Dedifferentiated amniotic fluid mesenchymal stem cell (primary cell): ENCODE results near the gene CELSR1.
"Not testable (repeated sequence)": the region's sequence is repeated elsewhere in the genome, so short reads cannot be mapped to it uniquely, and the experiment has no call there.

ENCODE experiments used
- DNase-seq: peaks from one replicate; pipeline ENCODE4 v3.0.0-alpha.2; 2016; ENCODE audit errors: extremely low spot score

The CELSR1 gene

DNA sequence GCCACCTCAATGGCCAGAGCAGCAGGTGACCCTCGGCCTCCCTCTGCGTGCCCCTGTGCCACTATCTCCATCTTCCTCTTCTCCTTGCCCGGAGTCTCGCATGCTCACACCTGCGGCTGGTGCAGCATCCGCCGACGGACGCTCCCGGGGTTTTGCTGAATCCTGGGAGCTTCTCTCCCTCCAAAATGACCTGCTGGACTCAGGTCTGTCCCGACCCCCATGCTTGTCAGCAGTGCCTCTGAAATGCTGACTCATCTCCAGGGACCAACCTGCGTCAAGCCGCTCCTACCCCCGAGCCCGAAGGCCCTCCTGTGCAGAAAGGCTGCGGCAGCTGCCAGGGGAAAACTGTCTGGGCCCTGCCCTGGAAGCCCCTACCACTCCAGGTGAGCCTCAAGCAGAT lies 58.4 kb downstream of the CELSR1 start:
- DNase-seq: no peak

DNA sequence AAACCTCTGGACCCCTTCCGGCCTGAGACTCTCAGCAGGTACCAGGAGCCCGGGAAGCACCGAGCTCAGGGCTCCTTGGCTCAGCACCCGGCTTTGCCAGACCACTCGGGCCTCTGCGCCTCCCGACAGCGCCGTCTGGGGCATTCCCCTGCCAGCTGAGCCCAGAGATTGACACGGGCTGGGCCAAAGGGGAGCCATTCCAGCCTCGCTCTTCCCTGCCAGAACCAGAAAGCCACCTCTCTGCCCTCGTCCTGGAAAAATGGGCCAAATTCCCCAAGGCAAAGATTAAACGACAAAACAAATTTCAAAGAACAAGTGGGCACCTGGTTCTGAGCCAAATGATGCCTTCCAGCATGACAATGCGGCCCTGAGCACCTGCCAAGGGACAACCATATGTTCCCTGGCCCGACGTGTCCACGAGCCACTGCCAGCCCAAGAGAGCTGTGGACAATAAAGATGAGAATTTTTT lies 59.3 kb downstream of the CELSR1 start:
- no peak for DNase-seq

DNA sequence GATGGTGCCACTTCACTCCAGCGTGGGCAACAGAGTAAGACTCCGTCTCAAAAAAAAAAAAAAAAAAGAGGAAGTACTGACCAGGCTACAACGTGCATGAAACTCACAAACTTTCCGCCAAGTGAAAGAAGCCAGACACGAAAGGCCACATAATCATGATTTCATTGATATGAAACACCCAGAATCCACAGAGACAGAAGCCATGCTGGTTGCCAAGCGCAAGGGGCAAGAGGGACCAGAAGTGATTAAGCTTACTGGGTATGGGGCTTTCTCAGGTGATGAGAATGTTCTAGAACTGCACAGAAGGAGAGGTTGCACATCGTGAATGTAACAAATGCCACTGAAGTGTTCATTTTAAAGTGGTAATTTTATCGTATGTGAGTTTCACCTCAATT lies 60.9 kb downstream of the CELSR1 start:
- no peak for DNase-seq

DNA sequence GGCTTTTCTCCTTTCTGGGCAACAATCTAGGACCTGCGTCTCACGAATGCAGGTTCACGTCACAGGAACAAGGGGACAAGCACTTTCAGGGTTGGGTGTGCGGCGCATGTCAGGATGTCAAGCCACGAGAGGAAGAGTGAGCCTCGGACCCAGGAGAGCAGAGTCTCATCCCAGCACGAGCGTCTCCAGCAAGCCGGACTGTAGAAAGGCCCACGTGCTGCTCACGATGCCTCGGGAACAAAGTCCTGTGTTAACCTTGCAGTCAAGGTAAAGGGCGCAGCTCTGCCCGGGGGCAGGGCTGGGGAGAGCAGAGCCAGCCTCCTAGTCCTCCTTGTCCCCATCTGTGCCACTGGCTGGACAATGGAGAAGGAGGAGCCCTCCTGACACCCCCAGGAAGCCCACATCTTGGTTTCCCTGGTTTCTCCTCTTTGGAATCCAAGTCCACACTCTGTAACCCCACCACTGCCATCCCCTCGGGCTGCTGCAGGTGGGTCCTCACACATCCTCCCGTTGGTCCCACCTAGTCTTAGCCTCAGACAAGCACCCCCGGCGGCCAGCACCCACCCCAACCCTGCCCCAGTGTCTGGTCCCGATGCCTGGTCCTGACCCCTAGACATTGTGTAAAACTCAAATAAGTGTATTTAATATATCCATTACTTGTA lies 63.4 kb downstream of the CELSR1 start:
- DNase-seq: no peak

DNA sequence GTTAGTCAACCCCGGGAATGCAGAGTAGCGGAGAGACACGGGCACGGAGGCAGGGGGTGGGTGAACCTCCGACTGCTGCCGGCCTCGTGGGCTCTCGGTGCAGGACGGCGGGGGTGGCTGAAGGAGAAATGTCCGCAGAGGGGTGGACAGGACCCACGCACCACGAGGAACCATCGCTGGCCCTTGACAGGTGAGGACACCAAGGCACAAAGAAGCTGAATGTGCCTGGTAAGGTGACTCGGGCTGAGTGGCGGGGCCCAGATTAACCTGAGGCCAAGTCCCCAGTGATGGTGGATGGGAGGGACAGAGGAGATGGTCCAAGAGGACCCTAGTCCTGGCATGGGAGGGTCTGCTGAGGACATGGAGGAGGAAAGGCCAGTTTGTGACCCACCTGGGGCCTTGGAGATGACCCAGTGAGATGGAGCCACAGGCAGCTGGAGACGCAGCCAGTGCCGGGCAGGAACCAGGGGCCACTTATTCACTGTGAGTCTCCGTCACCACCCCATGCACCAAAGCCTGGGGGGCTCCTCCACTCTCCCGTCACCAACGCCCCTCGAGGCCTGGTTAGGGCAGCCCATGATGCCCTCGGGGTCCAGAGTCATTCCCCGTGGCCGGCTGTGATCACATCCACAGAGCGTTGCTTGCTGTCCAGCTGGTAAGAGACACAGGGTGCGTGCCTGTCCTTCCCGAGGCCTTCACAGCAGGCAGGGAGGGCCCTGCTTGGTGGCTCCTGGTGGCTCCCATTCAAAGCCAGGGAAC lies 64.2 kb downstream of the CELSR1 start:
- DNase-seq: no peak

DNA sequence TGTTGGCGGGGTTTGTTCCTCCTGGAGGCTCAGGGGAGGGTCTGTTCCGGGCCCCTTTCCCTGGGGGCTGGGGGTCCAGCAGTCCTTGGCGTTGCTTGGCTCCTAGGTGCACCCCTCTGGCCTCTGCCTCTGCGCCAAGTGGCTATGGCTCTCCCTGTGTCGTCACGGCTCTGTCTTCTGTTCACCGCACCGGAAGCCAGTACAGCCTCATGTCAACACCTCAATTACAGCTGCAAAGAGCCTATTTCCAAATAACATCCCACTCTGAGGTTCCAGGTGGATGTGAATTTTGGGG lies 64.8 kb downstream of the CELSR1 start:
- DNase-seq: no peak

DNA sequence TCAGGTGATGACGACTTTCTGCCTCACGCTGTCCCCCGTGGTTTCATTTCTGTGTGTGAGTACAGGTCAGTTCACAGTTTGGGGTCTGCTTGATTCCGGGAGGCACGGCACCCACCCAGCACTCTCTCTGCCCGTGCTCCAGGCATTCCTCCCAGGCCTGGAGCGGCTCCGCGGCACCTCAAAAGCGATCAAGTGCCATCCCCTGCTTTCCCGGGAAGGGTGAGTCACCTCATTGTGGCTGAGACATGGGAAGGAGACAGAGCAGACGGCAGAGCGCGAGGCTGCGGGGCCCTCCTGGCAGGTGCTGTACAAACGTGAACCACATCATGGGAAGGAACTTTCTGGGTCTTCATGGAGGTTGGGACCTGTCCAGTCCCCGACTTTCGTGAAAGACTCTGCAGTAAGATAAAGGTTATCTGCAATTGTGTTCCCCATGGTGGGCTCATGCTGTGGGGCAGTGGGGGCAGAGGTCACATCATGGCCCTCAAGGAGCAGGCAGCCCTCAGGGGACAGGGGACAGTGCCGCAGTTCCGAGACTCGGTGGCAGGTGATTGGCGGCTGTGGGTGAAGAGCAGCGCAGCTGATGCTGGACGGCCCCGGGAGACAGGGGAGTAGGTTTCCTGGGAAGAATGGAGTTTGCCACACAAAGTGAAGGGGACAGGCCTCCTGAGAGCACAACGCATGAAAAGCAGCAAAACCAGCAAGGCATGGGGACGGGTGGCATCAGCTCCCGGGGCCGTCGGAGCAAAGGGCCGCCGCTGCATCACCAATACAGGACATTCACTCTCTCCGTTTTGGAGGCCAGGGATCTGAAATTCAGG lies 65.3 kb downstream of the CELSR1 start:
- no peak for DNase-seq

DNA sequence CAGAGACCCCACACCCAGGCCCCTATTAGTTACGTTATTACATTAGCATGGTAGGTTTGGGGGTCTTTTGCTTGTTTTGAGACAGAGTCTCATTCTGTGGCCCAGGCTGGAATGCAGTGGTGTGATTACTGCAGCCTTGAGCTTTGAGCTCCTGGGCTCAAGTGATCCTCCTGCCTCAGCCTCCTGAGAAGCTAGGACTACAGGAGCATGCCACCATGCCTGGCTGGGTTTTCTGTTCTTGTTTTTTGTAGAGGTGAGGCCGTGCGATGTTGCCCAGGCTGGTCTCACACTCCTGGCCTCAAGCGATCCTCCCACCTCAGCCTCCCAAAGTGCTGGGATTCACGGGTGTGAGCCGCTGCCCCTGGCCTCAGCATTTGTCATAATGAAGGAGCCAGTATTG lies 66.1 kb downstream of the CELSR1 start:
- not testable (repeated sequence) for DNase-seq

DNA sequence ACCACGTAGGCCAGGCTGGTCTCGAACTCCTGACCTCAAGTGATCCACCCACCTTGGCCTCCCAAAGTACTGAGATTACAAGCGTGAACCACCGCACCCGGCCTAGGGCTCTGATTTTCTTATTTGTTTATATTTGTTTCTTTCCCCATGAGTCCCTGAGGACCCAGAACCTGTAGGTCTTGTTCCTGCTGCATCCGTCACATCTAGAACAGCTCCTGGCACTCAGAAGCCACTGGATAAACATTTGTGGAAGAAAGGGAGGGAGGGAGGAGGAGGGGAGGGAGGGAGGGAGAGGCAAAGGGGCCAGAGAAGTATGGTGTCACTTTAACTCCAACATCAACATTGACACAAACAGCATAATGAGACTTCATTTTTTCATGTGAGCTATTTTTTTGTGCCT lies 67.7 kb downstream of the CELSR1 start:
- DNase-seq: no peak

DNA sequence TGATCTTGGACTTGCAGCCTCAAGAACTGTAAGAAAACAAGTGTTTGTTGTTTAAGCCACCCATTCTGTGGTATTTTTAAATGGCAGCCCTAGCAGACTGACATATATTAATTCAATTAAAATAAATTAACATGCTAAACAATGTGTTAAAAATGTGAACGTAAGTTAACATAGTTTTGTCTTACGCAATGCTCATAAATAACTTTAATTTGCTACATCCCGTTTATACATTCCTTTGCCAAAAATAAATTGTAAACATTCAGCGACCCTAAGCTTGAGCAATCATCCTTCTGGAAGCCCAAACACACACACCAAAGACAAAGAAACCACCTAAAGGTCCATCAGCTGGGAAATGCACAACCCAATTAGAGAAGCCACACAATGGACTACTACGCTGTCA lies 70.4 kb downstream of the CELSR1 start:
- DNase-seq: no peak

DNA sequence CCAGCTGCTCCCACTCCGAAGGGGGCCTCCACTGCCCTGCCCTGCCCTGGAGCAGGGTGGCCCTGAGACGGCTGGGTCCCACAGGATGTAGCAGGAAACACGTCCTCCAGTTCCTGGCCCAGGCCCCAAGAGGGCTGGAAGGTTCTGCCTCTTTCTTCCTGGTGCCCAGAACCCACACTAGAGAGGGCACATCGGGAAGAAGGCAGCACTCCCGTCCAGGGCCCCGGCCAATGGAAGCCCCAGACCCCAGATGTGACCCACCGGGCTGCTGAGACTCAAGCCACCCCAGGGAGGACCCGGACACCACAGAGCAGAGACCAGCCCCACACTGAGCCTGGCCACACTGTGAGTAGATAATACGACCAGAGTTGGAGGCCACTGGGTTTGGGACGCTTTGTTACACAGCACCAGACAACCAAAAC lies 71.2 kb downstream of the CELSR1 start:
- no peak for DNase-seq

DNA sequence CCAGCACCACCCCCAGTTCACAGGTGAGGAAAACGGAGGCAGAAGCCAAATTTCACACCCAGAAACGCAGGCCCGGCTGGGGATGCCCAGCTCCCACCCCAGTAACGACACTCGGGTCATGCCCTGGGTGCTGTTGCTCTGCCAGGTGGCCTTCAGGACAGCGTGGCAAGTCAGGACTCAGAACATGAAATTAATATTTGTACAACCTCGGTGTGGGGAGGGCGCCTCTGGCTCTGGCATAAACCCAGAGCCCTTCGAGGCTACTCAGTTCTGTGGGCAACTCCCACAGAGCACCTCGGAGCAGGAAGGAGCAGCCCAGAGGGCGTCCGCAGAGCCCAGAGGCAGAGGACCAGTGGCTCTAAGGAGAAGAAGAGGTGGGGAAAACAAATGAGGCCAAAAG lies 71.6 kb downstream of the CELSR1 start:
- no peak for DNase-seq

DNA sequence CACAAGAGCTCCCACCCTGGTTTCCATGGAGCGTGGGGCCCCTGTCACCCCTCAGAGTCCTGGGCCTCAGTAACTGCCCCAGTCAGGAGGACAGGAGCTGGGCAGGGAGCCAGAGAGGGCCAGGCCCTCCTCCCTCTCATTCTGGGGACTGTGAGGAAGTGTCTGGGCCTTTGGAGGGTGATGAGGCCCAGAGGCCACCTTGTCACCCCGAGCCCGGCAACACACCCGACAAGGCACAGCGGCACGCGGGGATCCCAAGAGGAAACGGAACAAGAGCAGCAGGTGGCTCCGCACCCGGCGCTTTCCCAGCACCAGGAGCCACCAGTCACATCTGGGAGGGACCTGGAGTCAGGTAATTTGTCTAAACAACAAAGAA lies 72.1 kb downstream of the CELSR1 start:
- DNase-seq: no peak

DNA sequence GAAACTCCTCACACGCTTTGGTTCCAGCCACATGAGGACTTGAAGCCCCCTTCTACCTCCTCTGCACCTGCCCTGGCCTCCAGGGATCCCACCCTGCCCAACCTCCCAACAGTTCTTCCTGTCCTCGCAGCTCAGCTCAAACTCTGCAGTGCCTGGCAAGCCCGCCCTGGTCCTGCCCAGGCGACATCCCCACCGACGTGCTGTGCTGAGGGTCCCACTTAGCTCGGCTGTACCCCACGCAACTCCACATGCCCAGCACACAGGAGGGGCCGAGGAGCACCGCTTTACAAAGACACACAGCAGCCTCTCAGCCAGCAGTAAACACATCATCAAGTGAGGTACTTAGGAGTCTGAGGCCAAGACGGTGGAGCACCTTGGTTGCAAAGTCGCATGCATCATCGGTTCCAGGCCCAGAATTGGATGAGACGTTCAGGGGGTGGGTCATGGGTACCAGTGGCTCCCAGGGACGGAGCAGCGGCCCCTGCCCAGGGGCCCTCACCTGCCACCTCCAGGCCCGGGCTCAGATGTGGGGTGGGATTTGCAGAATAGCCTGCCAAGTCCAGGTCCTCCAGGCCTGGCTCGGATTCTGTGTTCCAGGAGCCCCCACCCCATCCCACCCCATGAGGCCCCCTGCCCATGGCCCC lies 72.6 kb downstream of the CELSR1 start:
- no peak for DNase-seq

DNA sequence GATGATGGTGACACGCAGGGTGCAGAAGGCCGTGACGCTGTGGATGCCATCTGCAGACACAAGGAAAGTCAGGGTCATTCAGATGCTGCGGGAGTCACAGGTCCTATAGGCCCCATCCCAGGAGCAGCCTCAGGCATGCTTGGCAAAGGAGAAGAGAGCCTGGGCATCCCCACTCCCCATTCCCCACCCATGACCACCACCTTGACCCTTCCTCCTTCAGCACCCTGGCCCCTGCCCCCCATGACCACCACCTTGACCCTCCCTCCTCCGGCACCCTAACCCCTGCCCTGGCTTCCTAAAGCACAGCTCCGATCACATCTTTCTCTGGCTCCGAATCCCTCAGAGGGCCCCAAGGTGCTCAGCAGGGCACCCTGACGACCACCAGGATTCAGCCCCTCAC lies 73.1 kb downstream of the CELSR1 start:
- no peak for DNase-seq

DNA sequence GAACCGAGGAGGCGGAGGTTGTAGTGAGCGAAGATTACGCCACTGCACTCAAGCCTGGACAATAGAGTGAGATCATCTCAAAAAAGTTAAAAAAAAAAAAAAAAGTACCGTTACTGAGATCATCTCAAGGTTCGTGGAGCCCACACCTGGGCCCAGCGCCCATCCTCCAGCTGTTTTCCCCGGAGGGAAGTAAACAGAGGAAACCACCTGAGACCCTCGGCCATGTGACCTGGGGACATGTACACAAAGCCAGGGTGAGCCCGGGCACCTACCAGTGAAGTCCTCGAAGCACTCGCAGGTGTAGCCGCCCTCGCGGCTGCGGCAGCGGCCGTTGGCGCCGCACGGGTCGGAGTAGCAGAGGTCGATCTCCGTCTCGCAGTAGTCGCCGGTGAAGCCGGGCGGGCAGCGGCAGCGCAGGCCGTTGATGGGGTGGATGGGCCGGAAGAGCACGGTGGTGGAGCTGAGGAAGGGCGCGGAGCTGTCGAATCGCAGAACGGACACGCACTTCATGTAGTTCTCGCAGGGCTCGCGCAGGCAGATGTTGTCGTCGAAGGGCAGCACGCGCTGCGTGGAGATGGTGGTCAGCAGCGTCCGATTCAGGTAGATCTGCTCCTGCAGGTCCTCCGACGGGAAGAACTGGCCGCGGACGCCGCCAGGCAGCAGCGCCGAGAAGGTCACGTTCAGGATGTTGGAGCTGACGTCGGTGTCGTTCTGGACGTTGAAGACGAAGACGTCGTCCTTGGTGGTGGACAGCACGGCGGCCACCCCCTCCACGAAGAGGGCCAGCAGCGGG lies 73.8 kb downstream of the CELSR1 start:
- DNase-seq: no peak

DNA sequence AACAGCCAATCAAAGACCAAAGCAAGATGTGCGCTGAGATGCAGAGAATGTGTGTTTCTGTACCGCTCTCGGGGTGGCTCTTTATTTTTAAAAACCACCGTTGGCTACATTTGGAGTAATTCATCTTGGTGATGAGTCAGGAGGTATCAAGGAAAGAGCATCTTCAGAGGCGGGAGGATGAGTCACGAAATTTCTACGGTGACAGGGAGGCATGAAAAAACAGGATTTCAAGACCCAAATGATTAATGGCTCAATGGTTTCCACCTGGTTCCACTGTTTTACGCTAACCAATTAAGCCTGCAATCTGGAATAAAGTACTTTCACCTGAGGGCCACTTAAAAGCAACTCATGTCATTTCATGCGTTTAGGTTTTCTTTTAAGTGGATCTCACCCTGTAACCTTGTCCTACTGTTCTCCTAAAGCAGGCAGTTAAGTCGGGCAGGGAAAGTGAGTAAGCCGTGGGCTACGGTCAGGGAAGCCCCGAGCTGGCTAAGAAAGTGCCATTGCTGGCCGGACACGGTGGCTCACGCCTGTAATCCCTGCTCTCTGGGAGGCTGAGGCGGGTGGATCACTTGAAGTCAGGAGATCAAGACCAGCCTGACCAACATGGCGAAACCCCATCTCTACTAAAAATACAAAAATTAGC lies 74.6 kb downstream of the CELSR1 start:
- DNase-seq: no peak

DNA sequence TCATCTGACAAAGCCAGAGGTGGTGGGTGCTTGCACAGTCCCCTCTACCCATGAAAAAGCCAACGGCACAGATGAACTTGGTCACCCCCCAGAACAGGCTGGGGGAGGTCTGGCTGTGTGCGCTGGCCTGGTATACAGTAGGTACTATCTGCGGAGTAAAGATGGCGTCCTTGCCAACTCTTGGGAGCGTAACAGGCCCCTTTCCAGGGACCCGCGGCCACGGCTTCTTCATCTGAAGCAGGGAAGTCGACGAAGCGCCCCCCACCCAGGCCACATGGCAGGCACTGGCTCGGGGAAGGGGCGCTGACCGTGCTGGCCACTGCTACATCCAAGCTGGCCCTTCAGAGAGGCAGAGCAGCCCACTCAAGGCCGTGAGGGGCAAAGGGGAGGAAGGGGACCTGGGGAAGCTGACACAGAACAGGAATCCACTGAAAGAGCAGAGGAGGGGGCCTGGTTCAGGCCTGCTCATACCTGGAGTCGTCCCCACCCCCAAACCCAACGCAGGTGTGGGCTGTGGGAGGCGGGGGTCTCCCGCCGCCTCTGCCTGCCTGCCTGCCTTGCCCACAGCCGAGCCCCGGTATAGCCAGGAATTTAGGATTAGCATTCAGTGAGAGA lies 75.7 kb downstream of the CELSR1 start:
- no peak for DNase-seq

DNA sequence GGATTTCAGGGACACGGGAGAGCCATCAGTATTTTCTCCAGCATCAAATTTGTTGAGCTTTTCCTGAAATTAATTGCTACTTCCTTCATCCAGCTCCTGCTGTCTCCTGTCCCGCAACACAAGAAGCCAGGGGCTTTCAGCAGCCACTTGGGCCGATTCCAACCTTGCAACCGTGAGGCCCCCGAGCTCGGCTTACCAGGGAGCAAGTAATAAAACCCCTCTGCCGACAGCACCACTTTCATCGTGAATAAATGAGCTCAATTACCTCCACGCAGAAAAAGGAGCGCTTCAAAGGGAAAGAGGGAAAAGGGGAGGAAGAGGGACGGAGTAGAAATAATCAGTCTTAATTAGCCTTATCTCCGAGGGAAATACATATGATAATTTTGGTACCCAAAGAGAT lies 76.6 kb downstream of the CELSR1 start:
- no peak for DNase-seq

DNA sequence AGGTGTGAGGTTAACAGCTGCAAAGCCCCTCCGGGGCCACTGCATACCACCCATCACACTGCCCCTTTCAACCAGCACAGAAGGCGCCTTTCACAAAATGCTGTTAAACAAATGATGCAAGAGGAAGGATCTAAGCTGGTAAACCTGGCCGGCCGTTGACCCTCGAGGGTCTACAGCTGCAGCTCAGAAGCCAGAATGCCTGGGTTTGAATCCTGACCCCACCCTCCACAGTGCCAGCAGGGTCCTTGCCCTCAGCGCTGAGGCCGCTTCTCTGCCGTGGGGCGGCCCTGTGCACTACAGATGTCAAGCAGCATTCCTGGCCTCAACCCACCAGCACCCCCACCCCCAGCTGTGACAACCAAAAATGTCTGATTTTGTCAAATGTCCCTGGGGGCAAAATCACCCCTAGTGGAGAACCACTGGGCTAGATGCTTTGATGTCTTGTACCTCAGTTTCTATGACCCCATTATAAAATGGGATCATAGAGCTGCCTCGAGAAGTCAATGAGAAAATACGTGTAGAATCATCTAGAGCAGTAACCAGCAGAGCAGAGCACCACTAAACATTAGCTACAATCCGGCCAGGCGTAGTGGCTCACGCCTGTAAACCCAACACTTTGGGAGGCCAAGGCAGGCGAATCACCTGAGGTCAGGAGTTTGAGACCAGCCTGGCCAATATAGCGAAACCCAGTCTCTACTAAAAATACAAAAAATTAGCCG lies 77.9 kb downstream of the CELSR1 start:
- DNase-seq: no peak
